ENCODE measurements around the gene RFC3.
"Not testable (repeated sequence)": the region's sequence is repeated elsewhere in the genome, so short reads cannot be mapped to it uniquely, and the experiment has no call there.

RFC3 gene

GRCh38 chr13:33817901-33818706, at the start of gene RFC3:
TSS of gene RFC3 (plus strand) at chr13:33818149. CDS start at chr13:33818179, 30 bp downstream.
- peak; percentile 80 to 90 for DNase-seq (ENCODE audit: extremely low read depth in 1 of 2, low read depth in 1 of 2)

GRCh38 chr13:33771296-33771695, 46.7 kb upstream of the RFC3 start:
- no peak for DNase-seq (ENCODE audit: extremely low read depth in 1 of 2, low read depth in 1 of 2)

GRCh38 chr13:33773790-33774462, 44.0 kb upstream of the RFC3 start:
- no peak for DNase-seq (ENCODE audit: extremely low read depth in 1 of 2, low read depth in 1 of 2)

- DNase-seq (ENCODE audit: extremely low read depth in 1 of 2, low read depth in 1 of 2): no peak
Measured at GRCh38 chr13:33775339-33776108, 42.4 kb upstream of the RFC3 start.

GRCh38 chr13:33776239-33776881, 41.6 kb upstream of the RFC3 start:
- DNase-seq (ENCODE audit: extremely low read depth in 1 of 2, low read depth in 1 of 2): no peak

GRCh38 chr13:33782631-33783030, 35.3 kb upstream of the RFC3 start:
- DNase-seq (ENCODE audit: extremely low read depth in 1 of 2, low read depth in 1 of 2): no peak

- not testable (repeated sequence) for DNase-seq (ENCODE audit: extremely low read depth in 1 of 2, low read depth in 1 of 2)
Measured at GRCh38 chr13:33783212-33783611, 34.7 kb upstream of the RFC3 start.

GRCh38 chr13:33784738-33785137, 33.2 kb upstream of the RFC3 start:
- DNase-seq (ENCODE audit: extremely low read depth in 1 of 2, low read depth in 1 of 2): no peak

GRCh38 chr13:33785384-33785783, 32.6 kb upstream of the RFC3 start:
- DNase-seq (ENCODE audit: extremely low read depth in 1 of 2, low read depth in 1 of 2): no peak

GRCh38 chr13:33787051-33787591, 30.8 kb upstream of the RFC3 start:
- DNase-seq (ENCODE audit: extremely low read depth in 1 of 2, low read depth in 1 of 2): no peak

- DNase-seq (ENCODE audit: extremely low read depth in 1 of 2, low read depth in 1 of 2): no peak
Measured at GRCh38 chr13:33789066-33789606, 28.8 kb upstream of the RFC3 start.

GRCh38 chr13:33789739-33790138, 28.2 kb upstream of the RFC3 start:
- DNase-seq (ENCODE audit: extremely low read depth in 1 of 2, low read depth in 1 of 2): no peak

- no peak for DNase-seq (ENCODE audit: extremely low read depth in 1 of 2, low read depth in 1 of 2)
Measured at GRCh38 chr13:33793726-33794125, 24.2 kb upstream of the RFC3 start.

GRCh38 chr13:33794576-33794975, 23.4 kb upstream of the RFC3 start:
- DNase-seq (ENCODE audit: extremely low read depth in 1 of 2, low read depth in 1 of 2): no peak

- DNase-seq (ENCODE audit: extremely low read depth in 1 of 2, low read depth in 1 of 2): no peak
Measured at GRCh38 chr13:33796095-33796494, 21.9 kb upstream of the RFC3 start.

GRCh38 chr13:33797622-33798021, 20.3 kb upstream of the RFC3 start:
- no peak for DNase-seq (ENCODE audit: extremely low read depth in 1 of 2, low read depth in 1 of 2)

GRCh38 chr13:33798023-33798422, 19.9 kb upstream of the RFC3 start:
- no peak for DNase-seq (ENCODE audit: extremely low read depth in 1 of 2, low read depth in 1 of 2)

- no peak for DNase-seq (ENCODE audit: extremely low read depth in 1 of 2, low read depth in 1 of 2)
Measured at GRCh38 chr13:33799950-33800592, 17.9 kb upstream of the RFC3 start.

- DNase-seq (ENCODE audit: extremely low read depth in 1 of 2, low read depth in 1 of 2): no peak
Measured at GRCh38 chr13:33800646-33801186, 17.2 kb upstream of the RFC3 start.

Measured in stimulated activated CD8-positive, alpha-beta memory T cell treated with anti-CD3 and anti-CD28 coated beads, Interleukin-7, amount 100 ng/mL, for 48 hours (primary cell).